ENCODE measurements around the gene ACSM3. TPM values are rescaled to one million over a fixed set of nuclear protein-coding genes. Genes with fewer than 3 reads are reported as not detected.

ACSM3 gene
- total RNA-seq, 4 donors from 2014 or later = 4.8 to 21.5 (median 6.6) TPM

DNA sequence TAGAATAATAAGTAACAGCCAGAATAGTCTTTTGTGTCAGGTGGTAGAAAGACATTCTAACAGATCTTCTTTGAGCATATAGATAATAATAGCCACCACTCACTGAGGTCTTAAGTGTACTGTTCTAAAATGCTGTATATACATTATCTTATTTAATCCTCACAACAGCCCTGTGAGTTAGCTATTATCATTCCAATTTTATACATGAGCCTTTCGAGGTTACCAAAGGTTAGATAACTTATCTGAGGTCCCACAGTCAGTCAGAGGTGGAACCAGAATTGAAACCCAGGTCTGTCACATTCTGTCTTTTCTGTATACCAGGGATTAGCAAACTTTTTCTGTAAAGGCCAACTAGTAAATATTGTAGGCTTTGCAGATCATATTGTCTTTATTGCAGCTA, 65.7 kb downstream of the ACSM3 start:
- 90 to 95% methylated on average over 1 of the region's 1 CpG for WGBS, 2 donors
- no peak overlapping the region for H3K4me3 ChIP-seq (ENCODE audit: low read depth, poor library complexity, severe bottlenecking)
- TF ChIP-seq POLR2A (IDR thresholded peaks at IDR 0.05) = no peak
- TF ChIP-seq, protein P1, sequence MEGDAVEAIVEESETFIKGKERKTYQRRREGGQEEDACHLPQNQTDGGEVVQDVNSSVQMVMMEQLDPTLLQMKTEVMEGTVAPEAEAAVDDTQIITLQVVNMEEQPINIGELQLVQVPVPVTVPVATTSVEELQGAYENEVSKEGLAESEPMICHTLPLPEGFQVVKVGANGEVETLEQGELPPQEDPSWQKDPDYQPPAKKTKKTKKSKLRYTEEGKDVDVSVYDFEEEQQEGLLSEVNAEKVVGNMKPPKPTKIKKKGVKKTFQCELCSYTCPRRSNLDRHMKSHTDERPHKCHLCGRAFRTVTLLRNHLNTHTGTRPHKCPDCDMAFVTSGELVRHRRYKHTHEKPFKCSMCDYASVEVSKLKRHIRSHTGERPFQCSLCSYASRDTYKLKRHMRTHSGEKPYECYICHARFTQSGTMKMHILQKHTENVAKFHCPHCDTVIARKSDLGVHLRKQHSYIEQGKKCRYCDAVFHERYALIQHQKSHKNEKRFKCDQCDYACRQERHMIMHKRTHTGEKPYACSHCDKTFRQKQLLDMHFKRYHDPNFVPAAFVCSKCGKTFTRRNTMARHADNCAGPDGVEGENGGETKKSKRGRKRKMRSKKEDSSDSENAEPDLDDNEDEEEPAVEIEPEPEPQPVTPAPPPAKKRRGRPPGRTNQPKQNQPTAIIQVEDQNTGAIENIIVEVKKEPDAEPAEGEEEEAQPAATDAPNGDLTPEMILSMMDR (IDR thresholded peaks at IDR 0.05) = no peak
- intact Hi-C loops (cut with DNase I; ENCODE audit: low total_unique reads) = no loop called here
- DNase-seq (ENCODE audit: low spot score in 2 of 2) = no peak

DNA sequence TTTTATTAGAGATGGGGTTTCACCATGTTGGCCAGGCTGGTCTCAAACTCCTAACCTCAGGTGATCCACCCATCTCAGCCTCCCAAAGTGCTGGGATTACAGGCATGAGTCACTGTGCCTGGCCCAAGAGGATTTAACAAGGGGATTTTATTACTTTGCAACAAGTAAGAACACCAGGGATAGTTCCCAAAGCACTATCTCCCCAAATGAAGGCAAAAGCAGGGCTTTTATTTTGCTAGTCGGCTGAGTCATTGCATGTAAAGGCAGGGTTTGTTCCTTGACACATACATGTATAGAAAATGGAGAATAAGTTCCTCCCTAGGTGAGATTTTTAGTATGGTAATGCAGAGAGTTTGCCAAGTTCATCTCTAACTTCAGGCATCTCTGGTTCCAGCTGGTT, 66.6 kb downstream of the ACSM3 start:
- 57 to 60% methylated on average over 1 of the region's 1 CpG for WGBS, 2 donors
- TF ChIP-seq, protein P1 (IDR thresholded peaks at IDR 0.05) = no peak
- no peak for TF ChIP-seq POLR2A (IDR thresholded peaks at IDR 0.05)
- no peak overlapping the region for H3K4me3 ChIP-seq (ENCODE audit: low read depth, poor library complexity, severe bottlenecking)
- intact Hi-C loops (cut with DNase I; ENCODE audit: low total_unique reads) = no loop called here
- no peak for DNase-seq (ENCODE audit: low spot score in 2 of 2)

DNA sequence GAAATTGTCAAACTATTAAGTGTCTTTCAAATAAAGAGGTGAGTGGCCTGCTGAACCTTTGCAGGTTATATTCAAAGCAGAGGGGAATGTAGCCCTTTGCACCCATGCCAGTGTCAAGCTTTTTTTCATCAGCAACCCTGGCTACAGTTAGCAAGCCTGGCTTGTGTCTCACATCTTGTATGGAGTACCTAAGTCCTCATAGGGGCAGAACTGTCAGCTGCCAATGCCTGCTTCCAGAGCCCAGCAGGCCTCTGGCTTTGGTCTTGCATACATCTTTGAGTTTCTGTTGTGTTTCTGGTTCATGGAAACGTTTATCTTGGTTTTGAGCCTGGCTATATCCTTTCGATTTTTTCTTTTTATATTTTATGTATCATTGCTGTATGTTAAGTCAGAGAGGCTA, 69.3 kb downstream of the ACSM3 start:
- DNase-seq (ENCODE audit: low spot score in 2 of 2) = no peak
- WGBS, 2 donors = 67 to 83% methylated on average over 2 of the region's 2 CpGs
- intact Hi-C loops (cut with DNase I; ENCODE audit: low total_unique reads) = no loop called here
- no peak for TF ChIP-seq POLR2A (IDR thresholded peaks at IDR 0.05)
- TF ChIP-seq, protein P1 (IDR thresholded peaks at IDR 0.05) = no peak
- H3K4me3 ChIP-seq (ENCODE audit: low read depth, poor library complexity, severe bottlenecking) = no peak overlapping the region

DNA sequence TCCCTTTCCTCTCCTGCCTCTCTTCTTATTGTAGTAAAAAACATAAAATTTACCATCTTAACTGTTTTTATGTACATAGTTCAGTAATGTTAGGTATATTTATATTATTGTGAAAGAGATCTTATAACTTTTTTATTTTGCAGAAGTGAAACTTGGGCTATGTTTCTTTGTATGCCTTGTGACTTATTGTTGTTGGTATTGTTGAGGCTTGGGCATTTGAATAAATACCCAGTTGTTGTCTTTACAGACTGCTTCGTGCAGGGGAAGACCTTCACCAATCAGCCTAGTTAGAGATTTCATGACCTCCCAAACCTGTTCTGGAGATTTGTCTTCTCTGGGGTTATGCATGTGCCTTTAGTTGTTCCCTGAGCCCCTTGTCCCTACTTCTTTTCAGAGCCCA, 74.4 kb downstream of the ACSM3 start:
- intact Hi-C loops (cut with DNase I; ENCODE audit: low total_unique reads) = no loop called here
- no peak overlapping the region for H3K4me3 ChIP-seq (ENCODE audit: low read depth, poor library complexity, severe bottlenecking)
- WGBS, 2 donors = 81 to 88% methylated on average over 1 of the region's 1 CpG
- TF ChIP-seq, protein P1 (IDR thresholded peaks at IDR 0.05) = no peak
- no peak for TF ChIP-seq POLR2A (IDR thresholded peaks at IDR 0.05)
- no peak for DNase-seq (ENCODE audit: low spot score in 2 of 2)

DNA sequence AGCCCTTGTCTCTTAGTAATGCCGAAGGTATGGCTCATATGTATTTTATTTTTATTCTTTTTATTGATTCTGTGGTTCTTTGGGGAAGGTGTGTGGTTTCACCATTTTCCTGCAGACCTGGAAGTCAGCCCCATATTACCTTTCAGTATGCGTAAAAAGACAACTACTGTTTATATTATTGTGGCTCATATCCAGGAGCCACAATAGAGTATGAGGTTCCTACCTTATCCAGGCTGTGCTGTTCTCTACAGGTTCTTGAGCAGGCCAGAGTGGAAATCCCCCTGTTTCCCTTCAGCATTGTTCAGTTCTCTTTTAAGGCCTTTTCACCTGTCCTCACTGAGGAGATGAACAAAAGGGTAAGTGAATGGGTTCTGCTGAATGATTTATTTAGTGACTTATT, 75.7 kb downstream of the ACSM3 start:
- no peak overlapping the region for H3K4me3 ChIP-seq (ENCODE audit: low read depth, poor library complexity, severe bottlenecking)
- 80 to 94% methylated on average over 2 of the region's 2 CpGs for WGBS, 2 donors
- intact Hi-C loops (cut with DNase I; ENCODE audit: low total_unique reads) = no loop called here
- TF ChIP-seq, protein P1 (IDR thresholded peaks at IDR 0.05) = no peak
- TF ChIP-seq POLR2A (IDR thresholded peaks at IDR 0.05) = no peak
- no peak for DNase-seq (ENCODE audit: low spot score in 2 of 2)

DNA sequence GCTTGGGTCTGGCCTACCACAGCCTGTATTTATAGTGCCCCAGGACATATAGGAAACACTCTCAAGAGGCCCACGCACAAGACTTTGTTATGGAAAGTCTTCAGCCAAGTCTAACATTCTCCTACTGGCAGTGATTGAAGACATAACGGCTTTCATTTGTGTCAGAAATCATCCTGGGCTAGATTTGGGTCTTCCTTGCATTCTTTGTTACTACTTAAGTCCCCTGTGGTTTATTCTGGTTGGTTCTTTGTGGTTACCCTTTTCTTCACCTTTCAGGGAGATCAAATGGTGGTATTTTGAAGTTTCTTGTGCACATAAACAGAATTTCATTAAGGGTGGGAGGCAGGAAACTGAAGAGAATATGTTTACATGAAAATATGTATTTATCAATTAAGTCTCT, 80.2 kb downstream of the ACSM3 start:
- intact Hi-C loops (cut with DNase I; ENCODE audit: low total_unique reads) = no loop called here
- TF ChIP-seq, protein P1 (IDR thresholded peaks at IDR 0.05) = no peak
- TF ChIP-seq POLR2A (IDR thresholded peaks at IDR 0.05) = no peak
- 84 to 86% methylated on average over 2 of the region's 2 CpGs for WGBS, 2 donors
- no peak for DNase-seq (ENCODE audit: low spot score in 2 of 2)
- no peak overlapping the region for H3K4me3 ChIP-seq (ENCODE audit: low read depth, poor library complexity, severe bottlenecking)

All from lower leg skin (tissue), 4 donors.